HG02571 (cell line): ENCODE measurements around the gene ZFYVE27.
"Not testable (repeated sequence)": the region's sequence is repeated elsewhere in the genome, so short reads cannot be mapped to it uniquely, and the experiment has no call there.

Source experiments
- ATAC-seq: cut with Tn5 transposase; IDR thresholded peaks from one replicate; pipeline ENCODE4 v1.9.1; 2021; ENCODE audit warnings: mild to moderate bottlenecking, moderate library complexity; ENCODE audit not compliant: unreplicated experiment

Gene ZFYVE27, protein sequence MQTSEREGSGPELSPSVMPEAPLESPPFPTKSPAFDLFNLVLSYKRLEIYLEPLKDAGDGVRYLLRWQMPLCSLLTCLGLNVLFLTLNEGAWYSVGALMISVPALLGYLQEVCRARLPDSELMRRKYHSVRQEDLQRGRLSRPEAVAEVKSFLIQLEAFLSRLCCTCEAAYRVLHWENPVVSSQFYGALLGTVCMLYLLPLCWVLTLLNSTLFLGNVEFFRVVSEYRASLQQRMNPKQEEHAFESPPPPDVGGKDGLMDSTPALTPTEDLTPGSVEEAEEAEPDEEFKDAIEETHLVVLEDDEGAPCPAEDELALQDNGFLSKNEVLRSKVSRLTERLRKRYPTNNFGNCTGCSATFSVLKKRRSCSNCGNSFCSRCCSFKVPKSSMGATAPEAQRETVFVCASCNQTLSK

DNA sequence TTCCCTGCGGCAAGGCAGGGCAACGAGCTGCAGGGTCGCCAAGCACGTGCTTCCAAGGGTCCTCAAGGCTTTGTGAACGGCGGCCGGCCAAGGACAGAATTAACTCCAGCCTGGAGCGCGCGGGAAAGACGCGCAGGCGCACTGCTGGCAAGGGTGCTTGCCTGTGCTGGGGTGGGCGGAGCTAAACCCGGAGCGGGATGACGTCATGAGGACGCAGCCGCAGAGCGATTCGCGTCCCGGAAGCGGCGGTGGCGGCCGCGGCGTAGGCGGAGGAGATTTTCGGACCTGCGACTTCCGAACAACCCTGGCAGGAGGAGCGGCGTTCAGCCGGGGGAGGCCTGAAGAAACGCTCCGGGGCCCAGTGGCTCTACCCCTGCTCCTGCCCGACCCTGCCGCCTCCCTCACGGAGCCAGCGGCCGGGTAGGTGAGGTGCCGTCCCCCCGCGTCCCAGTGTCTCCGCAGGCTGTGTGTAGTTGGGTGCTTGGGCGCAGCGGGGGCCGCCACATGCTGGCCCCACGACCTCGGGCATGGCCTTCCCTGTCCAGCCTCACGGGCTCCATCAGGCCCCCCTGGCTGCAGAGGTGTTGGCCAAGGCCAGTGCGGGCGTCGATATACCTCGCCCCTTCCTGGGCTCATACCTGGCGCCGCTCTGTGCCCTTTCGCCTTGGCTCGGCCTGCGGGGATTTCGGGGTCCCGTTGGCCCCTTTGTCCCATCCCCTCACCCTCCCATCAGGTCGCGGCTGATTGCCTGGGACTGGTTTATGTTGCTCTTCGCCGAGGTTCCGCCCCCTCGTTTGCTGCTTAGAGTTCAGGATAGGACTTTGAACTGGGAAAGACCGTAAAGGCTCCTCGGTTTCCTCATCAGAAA lies at the start of gene ZFYVE27:
Gene ZFYVE27 (plus strand): TSS at position 227 of the 868 bp plus-strand sequence. CDS start 1,350 bp downstream, outside the sequence.
- ATAC-seq = peak; percentile 85

DNA sequence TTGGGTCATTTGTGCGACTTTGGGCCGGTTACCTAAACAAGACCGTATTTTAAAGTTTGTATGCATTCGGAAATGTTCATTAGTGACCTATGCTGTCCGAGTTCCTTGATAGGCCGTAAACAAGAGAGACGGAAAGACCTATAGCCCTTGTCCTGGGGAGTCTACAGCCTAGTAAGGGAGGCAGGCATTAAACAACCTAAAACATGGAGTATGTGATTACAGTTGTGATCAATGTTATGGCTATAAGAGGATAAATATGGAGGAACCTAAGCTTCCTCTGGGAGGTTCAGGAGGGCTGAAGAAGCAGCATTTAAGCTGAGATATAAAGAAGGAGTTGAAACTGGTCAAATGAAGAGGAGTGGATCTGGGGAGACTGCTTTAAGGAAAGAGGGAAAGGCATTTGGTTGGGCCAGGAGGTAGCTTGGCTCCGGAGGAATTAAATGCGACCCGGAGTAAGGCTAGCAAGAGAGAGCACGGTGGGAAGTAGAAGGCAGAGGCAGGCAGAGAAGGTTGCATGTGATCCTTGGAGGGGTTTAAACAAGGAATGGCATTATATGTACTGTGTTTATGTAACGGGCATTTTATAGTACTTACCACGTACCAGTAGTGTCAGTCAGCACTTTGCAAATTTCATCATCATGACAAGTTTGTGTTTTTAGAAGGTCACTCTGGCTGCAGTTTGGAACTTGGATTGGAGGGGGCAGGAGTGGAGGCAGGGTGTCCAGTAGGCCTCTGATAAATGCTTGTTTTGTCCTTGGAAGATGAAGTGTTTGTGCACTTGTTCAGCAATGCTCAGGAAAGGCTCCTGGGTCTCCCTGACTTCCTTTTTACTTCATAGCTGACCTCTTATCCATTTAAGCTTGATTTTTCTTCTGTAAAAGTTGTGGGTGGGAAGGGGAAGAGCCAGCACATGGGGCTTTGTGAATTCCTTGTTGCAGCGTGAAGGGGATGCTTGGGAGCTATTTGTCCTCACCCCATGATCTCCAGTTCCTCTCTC lies 48.8 kb upstream of the ZFYVE27 start:
- ATAC-seq = no peak

DNA sequence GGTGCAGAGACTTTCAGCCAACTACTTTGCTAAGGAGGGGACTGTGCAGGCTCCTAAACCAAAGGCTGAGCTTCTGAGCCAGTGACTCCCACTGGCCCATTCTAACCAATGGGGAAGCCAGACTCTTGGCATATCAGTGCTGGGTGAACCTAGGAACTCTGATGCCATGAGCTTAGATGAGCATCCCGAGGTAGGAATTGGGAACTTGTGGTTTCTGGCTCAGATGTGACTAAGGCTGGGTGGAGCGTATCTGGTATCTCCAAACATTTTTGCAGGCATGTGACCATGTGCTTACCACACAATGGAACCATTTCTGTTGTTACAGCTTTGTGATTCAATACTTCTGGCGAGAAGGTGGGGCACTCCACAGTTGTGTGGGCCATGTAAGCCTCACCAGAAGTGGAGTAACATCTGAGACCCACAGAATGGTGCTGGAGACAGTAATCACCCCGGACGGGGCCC lies 47.3 kb upstream of the ZFYVE27 start:
- no peak for ATAC-seq

DNA sequence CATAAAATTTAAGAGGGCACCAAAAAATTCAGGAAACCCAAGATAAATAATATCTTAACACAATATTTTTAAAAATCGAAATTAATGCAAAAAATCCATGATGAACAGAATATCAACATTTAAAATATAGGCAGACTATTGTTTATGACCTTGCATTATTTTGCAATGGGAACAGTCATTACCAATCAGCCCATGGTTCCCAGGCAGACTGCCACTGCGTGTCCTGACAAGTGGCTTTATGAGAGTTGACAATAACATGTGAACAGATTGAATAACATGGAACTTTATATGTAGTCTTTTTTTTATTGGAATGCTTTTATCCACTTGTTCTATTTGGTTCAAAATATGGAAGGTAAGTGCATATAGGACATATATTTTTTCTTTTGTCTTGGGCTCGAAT lies 46.8 kb upstream of the ZFYVE27 start:
- ATAC-seq = no peak

DNA sequence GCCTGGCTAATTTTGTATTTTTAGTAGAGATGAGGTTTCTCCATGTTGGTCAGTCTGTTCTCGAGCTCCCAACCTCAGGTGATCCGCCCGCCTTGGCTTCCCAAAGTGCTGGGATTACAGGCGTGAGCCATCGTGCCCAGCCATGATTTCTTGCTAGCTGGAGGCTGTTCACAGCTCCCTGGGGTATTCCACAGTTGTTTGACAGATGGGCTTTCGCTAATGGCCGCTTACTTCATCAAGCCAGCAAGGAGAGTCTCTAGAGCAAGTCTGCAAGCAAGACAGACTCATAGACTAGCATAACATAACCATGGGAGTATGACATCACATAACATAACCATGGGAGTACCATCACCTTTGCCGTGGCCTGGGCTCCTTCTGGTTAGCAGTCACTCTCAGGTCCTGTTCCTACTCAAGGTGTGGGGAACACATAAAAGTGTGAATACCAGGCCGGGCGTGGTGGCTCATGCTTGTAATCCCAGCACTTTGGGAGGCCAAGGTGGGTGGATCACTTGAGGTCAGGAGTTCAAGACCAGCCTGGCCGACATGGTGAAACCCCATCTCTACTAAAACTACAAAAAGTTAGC lies 38.8 kb upstream of the ZFYVE27 start:
- not testable (repeated sequence) for ATAC-seq

DNA sequence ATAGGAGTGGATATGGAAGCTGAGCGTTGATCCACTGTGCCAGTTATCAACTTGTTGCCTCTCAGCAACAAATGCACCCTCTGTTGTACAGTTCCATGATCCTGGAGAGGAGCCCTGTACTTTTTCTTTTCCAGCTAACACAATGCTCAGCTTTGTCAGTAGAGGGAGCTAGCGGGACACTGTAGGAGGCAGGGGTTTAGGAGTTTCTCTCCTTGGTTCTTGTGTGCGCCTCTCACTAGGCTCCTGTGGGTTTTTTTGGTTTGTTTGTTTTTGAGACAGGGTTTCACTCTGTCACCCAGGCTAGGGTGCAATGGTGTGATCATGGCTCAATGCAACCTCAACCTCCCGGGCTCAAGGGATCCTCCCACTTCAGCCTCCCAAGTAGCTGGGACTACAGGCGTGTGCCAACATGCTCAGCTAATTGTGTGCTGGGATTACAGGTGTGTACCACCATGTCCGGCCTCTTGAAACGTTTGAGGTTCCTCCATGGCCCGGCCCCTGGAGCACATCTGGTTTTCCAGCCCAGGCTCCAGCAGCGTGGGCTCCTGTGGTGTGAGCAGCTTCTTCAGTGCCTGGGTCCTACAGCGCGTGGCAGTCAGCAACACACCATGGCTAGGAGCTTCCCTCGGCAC lies 35.4 kb upstream of the ZFYVE27 start:
- peak; percentile 59 for ATAC-seq

DNA sequence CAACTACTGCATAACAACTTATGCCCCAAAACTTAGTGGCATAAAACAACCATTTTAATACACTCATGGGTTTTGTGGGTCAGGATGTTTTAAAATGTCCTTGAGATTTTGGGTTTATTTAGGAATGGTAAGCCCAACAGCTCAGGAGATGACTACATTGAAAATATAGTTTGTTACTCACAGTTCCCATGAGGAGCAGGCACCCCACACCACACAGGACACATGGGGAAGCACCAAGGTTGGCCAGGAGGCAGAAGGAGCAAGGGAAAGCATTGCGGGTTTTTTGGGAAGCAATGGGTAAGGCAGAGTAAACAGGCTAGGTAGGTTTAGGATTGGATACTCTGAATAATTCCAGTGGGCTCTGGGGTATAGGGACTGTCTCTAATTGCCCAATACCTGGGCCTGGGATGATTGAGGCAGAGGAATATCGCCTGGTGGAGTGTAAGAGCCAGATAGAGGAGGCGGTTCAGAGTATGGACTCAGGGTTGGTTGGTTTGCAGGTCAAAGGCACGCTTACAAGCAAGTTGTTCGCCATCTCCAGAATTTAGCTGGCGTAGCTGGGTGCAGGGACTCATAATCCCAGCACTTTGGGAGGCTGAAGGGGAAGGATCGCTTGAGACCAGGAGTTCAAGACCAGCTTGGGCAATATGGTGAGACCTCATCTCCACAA lies 33.4 kb upstream of the ZFYVE27 start:
- no peak for ATAC-seq

DNA sequence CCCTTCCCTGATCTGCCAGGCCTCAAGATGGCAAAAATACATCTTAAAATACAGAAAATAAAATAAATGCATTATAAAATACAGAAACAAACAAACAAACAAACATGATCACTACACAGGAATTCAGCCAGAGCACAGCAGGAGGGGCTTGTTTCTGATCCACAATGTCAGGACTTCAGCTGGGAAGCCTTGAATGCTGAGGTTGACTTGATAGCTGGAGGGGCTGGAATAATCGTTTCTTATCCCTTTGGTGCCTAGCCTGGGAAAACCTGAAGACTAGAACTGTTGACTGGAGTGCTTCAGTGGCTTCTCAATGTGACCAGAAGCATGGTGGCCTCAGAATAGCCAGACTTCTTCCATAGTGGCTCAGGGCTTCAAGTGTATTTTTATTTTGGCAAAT lies 32.6 kb upstream of the ZFYVE27 start:
- no peak for ATAC-seq

DNA sequence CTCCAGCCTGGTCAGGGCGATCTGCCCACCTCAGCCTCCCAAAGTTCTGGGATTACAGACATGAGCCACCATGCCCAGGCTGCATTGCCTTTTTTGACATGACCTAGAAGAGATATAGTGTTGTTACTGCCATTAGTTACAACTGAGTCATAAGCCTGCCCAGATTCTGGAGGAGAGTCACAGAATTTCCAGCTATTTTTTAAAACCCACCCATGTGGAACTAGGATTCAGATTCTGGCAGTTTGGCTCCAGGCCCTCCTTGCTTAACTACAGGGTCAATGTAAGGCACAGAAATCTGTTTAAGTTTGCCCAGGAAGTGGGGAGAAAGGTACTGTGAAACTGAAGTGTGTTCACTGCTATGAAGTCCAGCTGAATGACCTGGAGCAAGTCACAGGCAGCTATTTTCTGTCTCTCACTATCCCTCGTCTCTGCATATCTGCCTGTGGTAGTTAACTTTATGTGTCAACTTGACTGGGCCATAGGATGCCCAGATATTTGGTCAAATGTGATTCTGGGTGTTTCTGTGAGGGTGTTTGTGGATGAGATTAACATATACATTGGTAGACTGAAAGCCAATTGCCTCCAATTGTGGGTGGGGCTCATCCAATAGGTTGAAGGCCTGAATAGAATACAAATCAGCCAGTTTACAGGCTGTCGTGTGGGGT lies 31.8 kb upstream of the ZFYVE27 start:
- ATAC-seq = no peak

DNA sequence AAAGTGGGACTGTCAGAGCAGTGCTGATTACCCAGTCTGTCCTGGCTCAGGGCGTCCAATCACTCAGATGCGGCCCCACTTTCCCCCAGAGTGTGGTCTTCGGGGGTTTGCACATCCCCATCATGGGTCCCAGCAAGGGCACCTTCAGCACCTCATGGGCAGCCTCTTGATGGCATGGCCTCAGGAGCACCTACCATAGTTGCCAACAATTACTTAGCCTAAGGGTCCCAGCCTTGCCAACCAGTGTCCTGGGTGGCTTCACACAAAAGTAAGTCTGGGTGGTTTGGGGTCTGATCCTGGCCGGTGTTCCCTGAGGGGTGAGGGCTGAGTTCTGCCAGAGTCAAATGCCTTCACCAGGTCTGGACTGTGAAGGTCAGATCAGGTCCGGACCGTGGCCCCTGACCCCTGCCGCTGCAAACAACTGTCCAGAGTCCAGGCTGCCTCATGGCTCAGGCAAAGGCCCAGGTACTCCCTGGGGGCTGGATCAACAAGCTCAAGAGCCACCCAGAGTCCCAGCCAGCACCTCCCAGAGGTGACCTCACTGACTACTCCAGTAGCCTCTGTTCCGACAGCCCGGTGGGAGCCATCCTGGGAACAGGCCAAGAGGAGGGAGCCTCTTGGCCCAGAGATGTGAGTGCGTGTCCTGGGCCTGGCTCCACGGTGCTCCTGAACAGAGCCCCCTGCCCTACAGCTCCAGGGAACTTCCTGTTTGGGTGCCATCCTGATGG lies 29.6 kb upstream of the ZFYVE27 start:
- no peak for ATAC-seq

DNA sequence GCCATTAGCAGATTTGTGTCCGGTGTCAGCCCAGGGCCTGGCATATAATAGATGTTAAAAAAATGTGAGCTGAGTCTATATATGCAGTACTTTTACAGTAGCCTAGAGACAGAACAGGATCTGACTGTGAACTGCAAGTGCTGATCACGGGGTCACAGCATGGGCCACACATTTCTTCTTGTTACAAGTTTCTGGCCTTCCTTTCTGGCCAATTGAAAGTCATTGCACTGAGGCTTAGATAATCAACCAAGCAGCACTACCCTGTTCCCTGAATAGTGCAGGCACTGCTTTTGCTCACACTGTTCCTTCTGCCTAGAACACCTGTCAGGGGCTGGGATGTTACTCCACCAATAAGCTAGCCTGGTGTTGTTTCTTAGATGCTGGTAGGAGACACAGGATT lies 28.8 kb upstream of the ZFYVE27 start:
- ATAC-seq = no peak

DNA sequence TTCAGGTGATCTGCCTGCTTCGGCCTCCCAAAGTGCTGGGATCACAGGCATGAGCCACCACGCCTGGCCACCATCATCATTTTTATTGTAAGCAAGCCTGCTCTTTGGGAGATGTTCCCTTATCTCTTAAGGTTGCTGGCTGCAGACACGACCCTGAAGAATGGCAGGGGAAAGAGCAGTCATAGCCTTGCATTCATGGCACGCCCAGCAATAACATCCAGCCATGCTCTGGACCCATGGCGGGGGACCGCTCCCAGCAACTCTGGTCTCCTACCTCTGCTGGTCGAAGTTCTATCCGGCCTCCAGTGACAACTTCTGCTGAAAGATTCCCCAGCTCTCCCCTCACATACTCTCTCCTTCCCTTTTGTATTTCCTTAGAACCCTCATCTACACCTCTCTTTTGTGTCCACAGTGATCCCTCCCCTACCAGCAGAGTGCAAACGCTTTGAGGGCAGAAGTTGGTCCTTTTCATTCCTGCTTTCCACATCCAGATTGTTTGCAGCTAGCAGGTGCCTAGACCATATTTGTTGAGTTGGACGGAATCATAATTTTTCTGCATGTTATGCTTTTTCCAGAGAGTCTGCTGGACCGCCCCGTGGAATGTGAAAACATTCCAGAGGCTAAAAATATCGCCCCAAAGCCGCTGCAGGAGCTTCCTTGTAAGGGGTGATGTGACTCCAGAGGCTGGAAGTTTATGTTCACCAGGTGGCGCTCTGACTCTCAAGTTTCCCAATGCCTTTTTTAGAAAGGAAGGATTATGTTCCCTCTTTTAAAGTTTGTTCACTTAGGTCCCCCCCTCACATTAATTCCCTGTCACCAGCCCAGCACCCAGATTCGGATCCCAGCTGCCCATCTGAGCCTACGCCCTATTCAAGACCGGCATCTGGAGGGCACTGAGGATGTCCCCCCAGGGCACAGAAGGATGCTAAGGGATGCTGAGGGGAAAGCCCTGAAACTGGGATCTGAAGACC lies 27.7 kb upstream of the ZFYVE27 start:
- ATAC-seq = no peak

DNA sequence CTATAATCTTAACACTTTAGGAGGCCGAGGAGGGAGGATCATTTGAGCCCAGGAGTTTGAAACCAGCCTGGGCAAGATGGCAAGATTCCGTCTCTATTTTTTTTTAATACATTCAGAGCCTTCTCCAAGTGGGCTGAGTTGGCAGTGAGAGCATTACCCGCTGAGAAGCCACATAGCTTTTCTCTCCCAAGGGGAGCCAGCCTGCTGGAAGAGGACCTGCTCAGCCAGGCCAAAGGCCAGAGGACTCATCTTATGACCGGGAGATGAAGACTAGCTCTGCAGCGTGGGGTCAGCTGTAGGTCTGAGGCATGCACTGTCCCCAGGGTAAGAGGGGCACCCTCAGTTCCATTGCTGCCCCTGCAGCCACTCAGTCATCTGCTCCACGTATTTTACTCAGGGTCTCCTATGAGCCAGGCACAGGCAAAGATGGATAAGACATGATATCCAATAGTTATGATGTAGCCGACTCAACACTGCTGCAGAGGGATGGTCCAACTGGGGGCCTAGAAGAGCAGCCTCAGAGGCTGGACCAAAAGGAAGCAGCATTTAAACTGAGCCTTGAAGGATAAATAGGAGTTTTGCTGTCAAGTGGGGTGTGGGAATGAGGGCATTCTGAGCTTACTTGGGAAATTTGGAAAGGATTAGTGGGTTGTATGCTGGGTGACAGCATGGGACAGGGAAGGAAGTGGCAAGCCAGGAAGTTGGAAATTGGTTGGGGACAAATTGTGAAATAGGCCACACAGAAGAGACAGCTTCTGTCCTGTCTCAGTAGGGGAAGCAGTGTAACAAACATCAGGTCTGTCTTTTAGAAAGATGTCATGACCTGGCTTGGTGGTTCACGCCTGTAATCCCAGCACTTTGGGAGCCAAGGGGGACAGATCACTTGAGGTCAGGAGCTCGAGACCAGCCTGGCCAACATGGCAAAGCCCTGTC lies 25.0 kb upstream of the ZFYVE27 start:
- no peak for ATAC-seq

DNA sequence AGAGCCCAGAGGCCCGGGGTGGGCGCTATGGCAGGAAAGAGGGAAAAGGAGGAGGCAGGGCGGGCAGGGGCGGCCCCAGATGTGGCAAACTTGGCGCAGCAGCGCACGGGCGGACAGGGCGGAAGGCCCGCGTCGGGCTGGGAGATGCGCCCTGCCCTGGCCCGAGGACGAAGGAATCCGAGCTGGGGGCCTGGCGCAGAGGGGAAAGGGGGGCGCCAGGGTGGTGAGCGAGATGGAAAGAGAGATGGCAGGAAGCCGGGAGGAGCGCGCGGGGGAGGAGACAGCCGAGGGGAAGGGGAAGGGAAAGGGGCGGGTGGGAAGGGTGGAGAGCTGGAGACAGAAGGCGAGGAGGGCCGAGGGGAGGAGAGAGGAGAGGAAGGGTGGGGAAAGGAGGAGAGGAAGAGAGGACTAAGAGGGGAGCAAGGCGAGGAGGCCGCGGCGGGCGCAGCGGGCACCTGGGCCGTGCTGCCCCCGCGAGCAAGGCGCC lies 23.5 kb upstream of the ZFYVE27 start, which contains the start of gene MARVELD1:
Gene MARVELD1 (plus strand): TSS at position 392 of the 487 bp plus-strand sequence. CDS start 147 bp downstream, outside the sequence.
- no peak for ATAC-seq

DNA sequence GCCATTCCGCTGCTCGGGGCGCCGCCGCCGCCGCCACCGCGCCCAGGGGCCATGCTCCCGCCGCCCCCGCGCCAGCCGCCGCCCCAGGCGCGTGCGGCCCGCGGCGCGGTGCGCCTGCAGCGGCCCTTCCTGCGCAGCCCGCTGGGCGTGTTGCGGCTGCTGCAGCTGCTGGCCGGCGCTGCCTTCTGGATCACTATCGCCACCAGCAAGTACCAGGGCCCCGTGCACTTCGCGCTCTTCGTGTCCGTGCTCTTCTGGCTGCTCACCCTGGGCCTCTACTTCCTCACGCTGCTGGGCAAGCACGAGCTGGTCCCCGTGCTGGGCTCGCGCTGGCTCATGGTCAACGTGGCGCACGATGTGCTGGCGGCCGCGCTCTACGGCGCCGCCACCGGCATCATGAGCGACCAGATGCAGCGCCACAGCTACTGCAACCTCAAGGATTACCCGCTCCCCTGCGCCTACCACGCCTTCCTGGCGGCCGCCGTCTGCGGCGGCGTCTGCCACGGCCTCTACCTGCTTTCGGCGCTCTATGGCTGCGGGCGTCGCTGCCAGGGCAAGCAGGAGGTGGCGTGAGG lies 23.0 kb upstream of the ZFYVE27 start:
- ATAC-seq = peak; percentile 57
